Transverse colon (tissue), 4 donors: ENCODE results near the gene ME2. TPM values are rescaled to one million over a fixed set of nuclear protein-coding genes. Genes with fewer than 3 reads are reported as not detected.

Source experiments
- DNase-seq: peaks from one replicate; pipeline ENCODE4 v3.0.0-alpha.2; 2019
- H3K27ac ChIP-seq, 4 donors: fragments of 200-600 bp; sonication (generic); 2 replicates each; pipeline ENCODE4 v1.5.1; 2016 to 2018; ENCODE audit warnings: inconsistent platforms in 4 of 4
- H3K27me3 ChIP-seq: fragments of 200-600 bp; sonication (generic); 2 replicates; pipeline ENCODE4 v1.5.1; 2017; ENCODE audit warnings: inconsistent platforms
- H3K36me3 ChIP-seq, 4 donors: fragments of 200-600 bp; sonication (generic); 2 replicates each; pipeline ENCODE4 v1.5.1; 2017 to 2019; ENCODE audit warnings: inconsistent platforms in 4 of 4
- H3K4me1 ChIP-seq, 4 donors: fragments of 200-600 bp; sonication (generic); 2 replicates each; pipeline ENCODE4 v1.5.1; 2017 to 2020; ENCODE audit warnings: inconsistent platforms in 4 of 4
- H3K4me3 ChIP-seq, 4 donors: fragments of 200-600 bp; sonication (generic); 1 replicate in 1 of 4; 2 replicates in 3 of 4; pipeline versions ENCODE4 v1.5.1 to v1.6.1; 2017 to 2019; ENCODE audit warnings: inconsistent platforms in 4 of 4
- H3K9me3 ChIP-seq, 2 donors: fragments of 200-600 bp; sonication (generic); 2 replicates each; pipeline ENCODE4 v1.5.1; 2017 to 2019; ENCODE audit warnings: inconsistent platforms in 2 of 2
- EP300 ChIP-seq: sonication (generic); formaldehyde crosslinking; IDR thresholded peaks from one replicate; pipeline ENCODE4 v1.6.1; 2017; ENCODE audit warnings: antibody characterized with exemption, low read depth
- POLR2A ChIP-seq: fragments of 450-650 bp; IDR thresholded peaks from one replicate; pipeline ENCODE4 v1.6.1; 2016; ENCODE audit warnings: antibody characterized with exemption, mild to moderate bottlenecking, moderate library complexity
- POLR2AphosphoS5 ChIP-seq, 3 donors: sonication (generic); formaldehyde crosslinking; IDR thresholded peaks; one replicate each; pipeline ENCODE4 v1.6.1; 2016; ENCODE audit warnings: antibody characterized with exemption in 3 of 3
- WGBS, 2 donors: methylation state at CpG; one replicate each; pipeline ENCODE4 v1.1.5; 2018; ENCODE audit warnings: low coverage in 1 of 2; 5-methylcytosine and 5-hydroxymethylcytosine counted together
- in situ Hi-C, 4 donors: fragments of 200-750 bp; cut with MboI; loops; one replicate each; pipeline versions ENCODE4 v1.15.0 to v1.15.1; 2017; ENCODE audit warnings: low sequenced_read_pairs in 3 of 4, low pct_ligation_motif_present in 1 of 4, low pct_unique_long_range_greater_than_20kb in 1 of 4
- intact Hi-C: fragments of 100-400 bp; cut with DNase I; formaldehyde crosslinking; loops from one replicate; pipeline ENCODE4 v1.15.1; 2023; ENCODE audit warnings: low total_unique reads
- total RNA-seq, 4 donors: library from RNA; depleted of rRNA; stranded (reverse); fragments of >200 nt; gene quantifications; one replicate each; pipeline ENCODE4 v1.1.0, GENCODE V29; 2016
- TF ChIP-seq, protein P1 (sequence below), 5 experiments: fragments of 200-600 bp in 3 of 5; fragments of 450-650 bp in 2 of 5; sonication (generic) in 3 of 5; IDR thresholded peaks; 1 replicate in 2 of 5; 2 replicates in 3 of 5; pipeline ENCODE4 v1.5.1; 2016 to 2017; ENCODE audit warnings: antibody characterized with exemption in 5 of 5, inconsistent platforms in 3 of 5, mild to moderate bottlenecking in 2 of 5, moderate library complexity in 1 of 5

The ME2 gene
- total RNA-seq, 4 donors from 2014 or later: 28.8 to 84.5 (median 53.2) TPM

DNA sequence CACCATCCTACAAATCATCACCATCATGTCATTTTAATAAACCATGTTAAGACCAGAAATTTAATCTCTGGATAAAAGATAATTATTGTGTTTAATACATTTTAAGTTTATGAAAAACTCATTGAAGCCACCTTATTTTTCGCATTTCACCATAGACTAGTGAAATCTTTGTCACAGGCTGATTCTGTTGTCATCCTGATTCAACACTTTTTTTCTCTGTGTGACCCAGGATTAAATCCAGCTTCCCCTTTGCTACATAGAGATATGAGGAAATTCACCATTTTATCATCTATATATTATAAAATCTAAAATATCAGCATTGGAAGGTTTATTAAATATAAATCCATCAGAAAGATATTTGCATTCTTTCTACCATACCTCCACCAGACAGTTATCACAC, 29.9 kb upstream of the ME2 start:
- no peak overlapping the region for H3K27ac ChIP-seq
- WGBS, 2 donors: 97 to 100% methylated on average over 1 of the region's 1 CpG
- no peak overlapping the region for H3K4me3 ChIP-seq
- no peaks in the 10 kb centered on the region for H3K36me3 ChIP-seq
- intact Hi-C loops: no loop called here
- H3K27me3 ChIP-seq: no peaks in the 10 kb centered on the region
- peaks cover 0 to 17% (median 4%) of the 10 kb centered on the region in 4 donors for H3K4me1 ChIP-seq
- DNase-seq: no peak
- H3K9me3 ChIP-seq: no peaks in the 10 kb centered on the region
- TF ChIP-seq EP300 (no peak), POLR2A (no peak), POLR2AphosphoS5 (IDR thresholded peaks at IDR 0.05) (no peak)
- TF ChIP-seq, protein P1, sequence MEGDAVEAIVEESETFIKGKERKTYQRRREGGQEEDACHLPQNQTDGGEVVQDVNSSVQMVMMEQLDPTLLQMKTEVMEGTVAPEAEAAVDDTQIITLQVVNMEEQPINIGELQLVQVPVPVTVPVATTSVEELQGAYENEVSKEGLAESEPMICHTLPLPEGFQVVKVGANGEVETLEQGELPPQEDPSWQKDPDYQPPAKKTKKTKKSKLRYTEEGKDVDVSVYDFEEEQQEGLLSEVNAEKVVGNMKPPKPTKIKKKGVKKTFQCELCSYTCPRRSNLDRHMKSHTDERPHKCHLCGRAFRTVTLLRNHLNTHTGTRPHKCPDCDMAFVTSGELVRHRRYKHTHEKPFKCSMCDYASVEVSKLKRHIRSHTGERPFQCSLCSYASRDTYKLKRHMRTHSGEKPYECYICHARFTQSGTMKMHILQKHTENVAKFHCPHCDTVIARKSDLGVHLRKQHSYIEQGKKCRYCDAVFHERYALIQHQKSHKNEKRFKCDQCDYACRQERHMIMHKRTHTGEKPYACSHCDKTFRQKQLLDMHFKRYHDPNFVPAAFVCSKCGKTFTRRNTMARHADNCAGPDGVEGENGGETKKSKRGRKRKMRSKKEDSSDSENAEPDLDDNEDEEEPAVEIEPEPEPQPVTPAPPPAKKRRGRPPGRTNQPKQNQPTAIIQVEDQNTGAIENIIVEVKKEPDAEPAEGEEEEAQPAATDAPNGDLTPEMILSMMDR (IDR thresholded peaks at IDR 0.05): no peak
- in situ Hi-C loops: no loop called here

DNA sequence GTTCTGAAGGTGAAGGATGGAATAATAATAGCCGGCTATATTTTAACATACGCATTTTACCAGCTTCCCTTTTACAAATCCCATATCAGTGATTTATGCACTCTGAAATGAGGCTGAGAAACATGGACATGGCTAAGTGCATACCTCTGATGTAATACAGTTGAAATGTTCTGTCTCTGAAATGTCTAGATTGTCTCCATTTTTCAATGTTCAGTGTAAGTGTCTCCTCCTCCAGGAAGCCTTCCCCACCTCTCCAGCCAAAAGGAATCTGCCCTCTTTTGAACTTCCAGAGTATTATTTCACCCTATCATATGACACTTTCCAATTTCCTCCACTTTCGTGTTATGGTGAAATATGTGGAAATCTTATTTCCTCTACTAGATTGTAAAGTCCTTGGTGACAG, 29.5 kb upstream of the ME2 start:
- in situ Hi-C loops (no loop called here), intact Hi-C loops (no loop called here)
- DNase-seq: no peak
- no peak overlapping the region for H3K27ac ChIP-seq
- no peak for TF ChIP-seq POLR2A
- TF ChIP-seq, protein P1 (IDR thresholded peaks at IDR 0.05): no peak
- no peak for TF ChIP-seq EP300
- no peak for TF ChIP-seq POLR2AphosphoS5 (IDR thresholded peaks at IDR 0.05)
- peaks cover 0 to 19% (median 8%) of the 10 kb centered on the region in 4 donors for H3K4me1 ChIP-seq
- H3K36me3 ChIP-seq: no peaks in the 10 kb centered on the region
- WGBS, 2 donors: 76 to 83% methylated on average over 3 of the region's 3 CpGs
- no peak overlapping the region for H3K4me3 ChIP-seq
- no peaks in the 10 kb centered on the region for H3K9me3 ChIP-seq
- H3K27me3 ChIP-seq: no peaks in the 10 kb centered on the region

DNA sequence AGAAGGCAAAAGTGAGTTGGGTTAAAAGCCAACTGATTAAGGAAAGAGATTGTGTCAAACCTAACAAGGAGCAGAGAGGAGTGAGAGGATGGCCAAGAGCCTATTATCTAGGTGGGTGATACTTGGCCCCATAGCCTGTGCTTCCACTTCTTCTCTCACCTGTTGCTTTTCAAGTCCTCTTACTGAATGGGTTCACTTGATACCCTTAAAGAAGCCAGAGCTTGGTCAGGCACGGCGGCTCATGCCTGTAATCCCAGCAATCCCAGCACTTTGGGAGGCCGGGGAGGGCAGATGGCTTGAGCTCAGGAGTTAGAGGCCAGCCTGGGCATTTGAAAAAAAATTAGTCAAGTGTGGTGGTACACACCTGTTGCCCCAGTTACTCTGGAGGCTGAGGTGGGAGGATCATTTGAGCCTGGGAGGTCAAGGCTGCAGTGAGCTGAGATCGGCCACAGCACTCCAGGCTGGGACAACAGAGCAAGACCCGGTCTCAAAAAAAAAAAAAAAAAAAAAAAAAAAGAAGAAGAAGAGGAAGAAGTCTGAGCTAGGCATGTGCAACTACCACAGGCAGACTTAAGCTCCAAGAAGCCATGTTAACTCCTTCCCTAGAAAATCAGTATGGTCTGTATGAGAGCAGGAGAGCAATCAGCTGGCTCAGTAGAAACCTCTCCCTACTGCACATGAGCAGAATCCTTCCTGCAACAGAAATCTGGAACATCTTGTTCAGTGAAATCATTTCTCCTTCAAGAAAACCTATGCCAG, 28.4 kb upstream of the ME2 start:
- H3K4me3 ChIP-seq: no peak overlapping the region
- H3K36me3 ChIP-seq: no peaks in the 10 kb centered on the region
- no peak for TF ChIP-seq POLR2AphosphoS5 (IDR thresholded peaks at IDR 0.05)
- TF ChIP-seq POLR2A: no peak
- no peak for TF ChIP-seq EP300
- TF ChIP-seq, protein P1 (IDR thresholded peaks at IDR 0.05): no peak
- H3K27me3 ChIP-seq: no peaks in the 10 kb centered on the region
- intact Hi-C loops (no loop called here), in situ Hi-C loops (no loop called here)
- H3K4me1 ChIP-seq: peaks cover 0 to 18% (median 13%) of the 10 kb centered on the region in 4 donors
- 82 to 95% methylated on average over 3 to 5 of the region's 5 CpGs for WGBS, 2 donors
- no peaks in the 10 kb centered on the region for H3K9me3 ChIP-seq
- H3K27ac ChIP-seq: no peak overlapping the region
- no peak for DNase-seq

DNA sequence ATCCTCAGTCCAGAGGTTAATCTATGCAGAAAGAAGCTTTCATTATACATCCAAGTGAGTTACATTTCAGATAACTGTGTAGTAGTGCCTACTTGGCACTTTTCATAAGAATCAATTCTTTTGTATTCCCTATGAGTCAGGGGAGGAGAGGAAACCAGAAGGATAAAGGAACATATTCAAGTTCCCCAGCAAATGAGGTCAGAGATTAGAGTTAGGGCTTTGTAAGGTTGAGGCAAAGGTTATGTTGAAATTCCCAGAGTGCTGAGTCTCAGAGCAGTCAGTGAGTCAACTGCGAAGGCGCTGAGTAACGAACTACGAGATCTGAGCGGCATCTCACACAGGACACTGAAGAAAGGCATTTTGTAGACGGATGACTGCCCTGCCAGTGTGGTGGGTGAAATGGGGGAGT, 25.1 kb upstream of the ME2 start:
- DNase-seq: peak; percentile 57
- intact Hi-C loops: no loop called here
- Histone ChIP-seq H3K27ac (peak overlapping the region; percentile 72 to 86 (median 79)), H3K4me1 (peaks cover 0 to 18% (median 13%) of the 10 kb centered on the region in 4 donors), H3K9me3 (no peaks in the 10 kb centered on the region), H3K4me3 (peak overlapping the region in 1 of 4 donors; percentile 1), H3K27me3 (no peaks in the 10 kb centered on the region), H3K36me3 (no peaks in the 10 kb centered on the region)
- WGBS, 2 donors: 13 to 50% methylated on average over 5 to 6 of the region's 6 CpGs
- in situ Hi-C loops: no loop called here
- peak in 1 of 3 donors; percentile 35 for TF ChIP-seq POLR2AphosphoS5 (IDR thresholded peaks at IDR 0.05)
- no peak for TF ChIP-seq EP300
